HG03439 (cell line): ENCODE data around the gene SERTAD2.

Experiments used
- ATAC-seq: cut with Tn5 transposase; IDR thresholded peaks from one replicate; pipeline ENCODE4 v1.9.1; 2021; ENCODE audit warnings: mild to moderate bottlenecking, moderate library complexity; ENCODE audit not compliant: unreplicated experiment

Gene SERTAD2, protein sequence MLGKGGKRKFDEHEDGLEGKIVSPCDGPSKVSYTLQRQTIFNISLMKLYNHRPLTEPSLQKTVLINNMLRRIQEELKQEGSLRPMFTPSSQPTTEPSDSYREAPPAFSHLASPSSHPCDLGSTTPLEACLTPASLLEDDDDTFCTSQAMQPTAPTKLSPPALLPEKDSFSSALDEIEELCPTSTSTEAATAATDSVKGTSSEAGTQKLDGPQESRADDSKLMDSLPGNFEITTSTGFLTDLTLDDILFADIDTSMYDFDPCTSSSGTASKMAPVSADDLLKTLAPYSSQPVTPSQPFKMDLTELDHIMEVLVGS

DNA sequence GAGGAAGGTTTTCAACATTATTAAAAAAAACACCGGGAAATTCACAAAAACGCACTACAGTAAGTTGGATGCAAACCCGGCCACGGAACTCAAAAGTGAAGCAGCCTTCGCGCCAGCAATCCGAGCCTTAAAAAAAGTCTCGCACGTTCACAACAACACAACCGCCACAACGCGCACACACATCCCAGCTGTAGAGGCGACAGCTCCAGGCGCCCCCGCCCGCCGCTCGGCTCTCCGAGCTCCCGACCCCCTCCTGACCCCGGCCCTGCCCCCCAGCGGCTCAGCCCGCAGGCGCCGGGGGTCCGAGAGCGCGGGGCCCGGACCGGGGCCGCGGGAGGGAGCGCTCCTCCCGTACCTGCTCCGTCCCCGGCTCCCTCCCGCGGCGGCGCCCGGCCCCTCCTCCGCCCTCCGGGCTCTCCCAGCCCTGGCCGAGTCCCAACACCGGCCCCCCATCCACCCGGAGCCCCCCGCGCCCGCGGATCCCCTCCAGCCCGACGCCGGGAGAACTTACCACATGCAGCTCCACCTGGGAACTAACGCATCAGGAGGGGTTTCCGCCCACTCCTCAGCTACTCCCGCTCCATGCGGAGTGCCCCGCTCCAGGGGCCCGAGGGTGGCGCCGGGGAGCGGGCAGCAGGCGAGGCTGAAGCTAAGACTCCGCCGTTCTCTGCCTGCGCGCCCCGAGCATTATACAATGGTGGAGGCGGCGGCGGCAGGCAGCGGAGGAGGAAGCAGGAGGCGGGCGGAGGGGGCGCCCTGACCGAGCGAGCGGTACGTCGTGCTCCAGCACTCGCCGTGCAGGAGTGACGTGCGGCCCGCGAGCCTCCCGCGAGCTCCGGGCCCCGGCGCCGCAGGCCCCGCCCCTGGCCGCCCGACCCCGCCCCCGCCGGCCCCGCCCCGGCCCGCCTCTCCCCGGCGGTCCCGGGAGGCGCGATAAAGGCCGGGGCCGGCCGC lies at the start of gene SERTAD2:
Gene SERTAD2 (minus strand): TSS at position 805 of the 954 bp plus-strand sequence. CDS start 17,042 bp downstream, outside the sequence.
- peak; percentile 69 for ATAC-seq

DNA sequence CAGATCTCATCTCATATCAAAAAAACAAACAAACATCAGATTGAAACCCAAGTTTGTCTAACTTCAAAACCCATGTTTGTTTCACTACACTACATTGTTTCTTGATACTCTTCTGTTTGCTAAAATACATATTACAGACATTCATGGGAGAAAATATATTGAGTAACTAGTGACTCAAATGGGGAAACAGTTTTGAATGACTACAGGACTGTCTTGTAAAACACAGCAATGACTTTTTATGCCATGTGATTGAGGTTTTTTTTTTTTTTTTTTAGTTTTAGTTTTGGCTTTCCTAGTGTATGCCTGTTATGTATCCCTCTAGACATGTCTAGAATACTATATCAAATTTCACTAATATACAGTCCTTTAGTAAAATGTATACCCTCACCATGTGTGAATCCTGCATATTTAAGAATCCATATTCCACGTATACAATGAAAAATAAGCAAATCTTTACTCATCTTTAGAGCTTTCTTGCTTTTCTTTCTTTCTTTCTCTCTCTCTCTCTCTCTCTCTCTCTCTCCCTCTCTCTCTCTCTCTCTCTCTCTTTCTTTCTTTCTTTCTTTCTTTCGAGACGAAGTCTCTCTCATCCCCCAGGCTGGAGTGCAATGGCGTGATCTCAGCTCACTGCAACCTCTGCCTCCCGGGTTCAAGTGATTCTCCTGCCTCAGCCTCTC lies 46.6 kb upstream of the SERTAD2 start:
- ATAC-seq = peak; percentile 47

DNA sequence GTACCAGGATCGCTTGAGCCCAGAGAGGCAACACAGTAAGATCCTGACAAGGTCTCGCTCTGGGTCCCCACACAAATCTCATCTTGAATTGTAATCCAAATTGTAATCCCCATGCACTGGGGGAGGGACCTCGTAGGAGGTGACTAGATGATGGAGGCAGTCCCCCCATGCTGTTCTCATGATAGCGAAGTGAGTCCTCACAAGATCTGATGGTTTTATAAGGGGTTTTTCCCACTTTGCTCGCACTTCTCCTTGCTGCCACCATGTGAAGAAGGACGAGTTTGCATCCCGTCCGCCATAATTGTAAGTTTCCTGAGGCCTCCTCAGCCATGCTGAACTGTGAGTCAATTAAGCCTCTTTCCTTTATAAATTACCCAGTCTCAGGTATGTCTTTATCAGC lies 46.0 kb upstream of the SERTAD2 start:
- peak; percentile 38 for ATAC-seq

DNA sequence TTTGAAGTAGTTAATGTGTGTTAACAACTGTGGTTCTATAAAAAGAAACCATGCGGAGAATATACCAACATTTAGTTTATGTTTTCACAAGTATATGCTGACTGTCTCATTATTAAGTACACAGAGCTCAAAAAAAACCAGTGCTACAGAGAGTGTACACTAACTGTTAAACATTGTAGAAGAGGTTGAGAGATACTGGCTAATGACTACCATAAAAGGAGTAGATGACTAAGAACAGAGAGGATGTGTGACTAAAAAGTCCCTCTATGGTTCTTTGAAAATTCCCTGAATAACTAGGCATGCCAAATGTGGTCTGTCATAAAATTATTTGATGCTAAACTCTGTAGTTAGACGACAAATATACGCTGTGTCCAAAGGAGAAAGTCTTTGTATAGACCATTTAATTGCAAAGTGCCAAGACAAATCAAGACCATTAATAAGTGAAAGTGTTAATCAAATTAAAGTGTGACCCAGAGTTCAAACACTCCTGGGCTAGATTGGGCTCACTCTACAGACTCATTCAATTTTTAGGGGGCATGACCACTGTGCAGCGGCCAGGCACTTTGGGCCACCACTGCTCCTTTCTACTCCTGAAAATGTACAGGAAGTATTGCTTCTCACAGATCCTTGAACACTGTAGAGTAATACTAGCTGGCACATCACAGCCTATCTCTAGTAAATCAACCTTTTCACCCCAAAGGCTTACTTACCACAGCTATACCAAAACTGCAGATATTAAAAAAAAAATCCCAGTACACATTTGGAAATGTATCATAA lies 45.1 kb upstream of the SERTAD2 start:
- peak; percentile 80 for ATAC-seq

DNA sequence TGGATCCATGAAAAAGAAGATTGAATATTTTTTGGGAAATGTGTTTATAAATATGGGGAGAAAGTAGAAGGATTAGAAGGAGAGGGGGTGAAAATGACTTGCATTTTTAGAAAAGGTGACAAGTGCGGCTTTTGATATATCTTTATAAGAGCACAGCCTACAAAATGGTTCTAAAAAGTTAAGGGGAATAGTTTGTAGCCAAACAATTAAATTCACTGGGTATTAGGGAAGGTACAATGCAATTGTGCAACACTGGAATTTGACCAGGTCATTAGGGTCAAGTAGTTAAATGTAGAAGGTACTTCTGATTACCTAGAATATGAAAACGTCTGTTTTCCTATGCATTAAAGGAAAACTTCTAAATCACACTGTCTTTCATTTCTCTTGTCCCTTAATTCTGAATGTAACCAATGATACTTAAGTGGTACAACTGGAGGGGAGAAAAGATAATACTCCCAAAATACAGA lies 44.5 kb upstream of the SERTAD2 start:
- no peak for ATAC-seq

DNA sequence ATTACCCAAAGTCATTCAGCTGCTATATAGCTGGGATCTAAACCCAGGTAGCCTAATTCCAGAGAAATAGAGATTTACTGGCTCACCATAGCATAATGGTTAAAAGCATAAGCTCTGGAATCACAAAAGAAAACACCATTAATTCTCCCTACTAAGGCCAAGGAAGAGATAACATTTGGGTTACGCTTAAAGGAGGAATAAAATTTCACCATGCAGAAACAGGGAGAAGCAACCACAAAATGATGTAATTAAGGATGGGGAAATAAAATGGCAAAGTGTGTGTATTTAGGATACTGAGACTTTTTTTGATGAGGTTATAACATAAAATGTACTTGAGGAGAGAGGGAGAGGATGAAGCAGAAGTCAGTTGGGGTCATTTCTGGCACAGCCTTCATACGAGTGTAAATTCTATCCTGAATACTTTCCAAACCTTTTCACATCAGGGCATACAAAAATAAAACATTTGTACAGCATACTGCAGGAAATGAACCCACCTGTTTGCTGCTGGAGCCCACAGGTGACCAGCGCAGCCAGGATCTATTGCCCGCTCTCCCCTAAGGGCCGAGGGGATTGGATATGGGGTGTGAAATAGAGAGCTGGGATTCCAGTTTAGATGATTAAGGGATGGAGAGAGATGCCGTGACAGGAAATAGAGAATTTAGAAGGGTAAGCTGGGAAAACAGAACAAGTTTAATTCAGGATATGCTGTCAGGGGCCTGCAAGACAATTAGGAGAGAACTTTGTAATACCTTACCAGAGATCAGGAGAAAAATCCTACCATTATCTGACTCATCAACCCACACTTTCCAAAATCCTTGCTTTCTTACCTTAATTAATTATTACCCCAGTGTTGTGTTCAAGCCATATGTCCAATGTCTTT lies 43.8 kb upstream of the SERTAD2 start:
- no peak for ATAC-seq

DNA sequence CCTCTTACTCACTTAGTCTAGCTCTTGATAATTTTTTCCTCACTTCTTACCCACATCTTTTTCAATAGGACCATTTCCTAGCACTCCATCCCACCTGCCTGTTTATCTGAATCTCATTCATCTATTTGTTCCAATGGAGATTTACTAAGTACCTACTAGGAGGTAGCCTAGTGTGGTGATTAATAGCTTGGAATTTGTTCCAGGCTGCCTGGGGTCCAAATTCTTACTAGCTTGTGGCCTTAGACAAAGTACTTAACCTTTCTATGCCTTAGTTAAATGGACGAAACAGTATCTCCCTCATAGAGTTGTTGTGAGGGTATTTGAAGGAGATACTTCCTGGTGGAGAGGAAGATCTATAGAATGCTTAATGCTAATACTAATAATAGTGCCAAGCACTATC lies 42.9 kb upstream of the SERTAD2 start:
- ATAC-seq = no peak

DNA sequence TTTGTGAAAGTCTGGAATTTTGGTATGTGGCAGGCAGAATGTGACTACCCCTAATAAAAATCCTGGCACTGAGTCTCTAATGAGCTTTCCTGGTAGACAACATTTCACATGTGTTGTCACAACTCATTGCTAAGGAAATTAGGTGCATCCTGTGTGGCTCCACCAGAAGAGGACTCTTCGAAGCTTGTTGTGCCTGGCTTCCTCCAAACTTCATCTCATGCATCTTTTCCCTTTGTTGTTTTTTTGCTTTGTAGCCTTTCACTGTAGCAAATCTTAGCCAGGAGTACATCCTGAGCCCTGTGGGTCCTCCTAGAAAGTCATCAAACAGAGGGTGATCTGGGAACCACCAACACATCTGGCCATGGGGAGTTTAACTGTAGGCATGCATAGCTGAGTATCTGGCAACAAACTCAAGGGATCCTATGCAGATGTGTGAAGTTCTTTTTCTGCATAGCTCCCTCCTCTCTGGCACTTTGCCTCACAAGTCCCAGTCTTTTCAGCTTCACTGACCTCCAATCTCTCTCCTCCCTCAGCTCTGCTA lies 42.1 kb upstream of the SERTAD2 start:
- ATAC-seq = no peak

DNA sequence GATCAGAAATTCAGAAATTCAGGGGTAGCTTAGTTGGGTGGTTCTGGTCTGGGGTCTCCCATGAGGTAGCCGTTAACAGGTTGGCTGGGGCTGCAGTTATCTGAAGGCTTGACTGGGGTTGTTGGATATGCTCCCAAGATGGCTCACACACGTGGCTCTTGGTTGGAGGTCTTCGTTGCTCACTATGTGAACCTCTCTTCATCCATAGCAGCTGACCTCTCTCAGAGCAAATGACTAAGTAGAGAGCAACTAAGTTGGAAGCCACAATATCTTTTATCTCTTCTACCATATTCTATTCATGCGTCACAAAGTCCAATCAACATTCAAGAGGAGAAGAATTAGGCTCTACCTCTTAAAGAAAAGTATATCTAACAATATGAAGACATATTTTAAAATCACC lies 38.7 kb upstream of the SERTAD2 start:
- ATAC-seq = no peak

DNA sequence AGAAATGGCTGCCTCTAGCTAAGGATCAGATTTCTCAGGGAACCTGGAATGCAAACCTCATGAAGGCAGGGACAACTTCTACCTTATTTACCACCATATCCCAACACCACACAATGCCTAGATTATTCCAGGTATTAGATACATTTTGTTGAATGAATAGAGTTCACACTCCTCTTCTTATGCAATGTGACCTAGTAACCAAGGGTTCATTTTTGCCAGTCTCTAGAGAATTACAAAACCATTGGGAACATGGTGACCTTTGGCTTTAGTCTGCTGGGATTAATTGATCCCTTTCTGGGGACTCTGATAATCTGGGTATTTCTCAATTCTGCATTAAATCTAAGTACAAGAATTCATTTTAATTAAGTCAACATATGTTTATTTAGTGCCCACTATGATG lies 35.2 kb upstream of the SERTAD2 start:
- no peak for ATAC-seq

DNA sequence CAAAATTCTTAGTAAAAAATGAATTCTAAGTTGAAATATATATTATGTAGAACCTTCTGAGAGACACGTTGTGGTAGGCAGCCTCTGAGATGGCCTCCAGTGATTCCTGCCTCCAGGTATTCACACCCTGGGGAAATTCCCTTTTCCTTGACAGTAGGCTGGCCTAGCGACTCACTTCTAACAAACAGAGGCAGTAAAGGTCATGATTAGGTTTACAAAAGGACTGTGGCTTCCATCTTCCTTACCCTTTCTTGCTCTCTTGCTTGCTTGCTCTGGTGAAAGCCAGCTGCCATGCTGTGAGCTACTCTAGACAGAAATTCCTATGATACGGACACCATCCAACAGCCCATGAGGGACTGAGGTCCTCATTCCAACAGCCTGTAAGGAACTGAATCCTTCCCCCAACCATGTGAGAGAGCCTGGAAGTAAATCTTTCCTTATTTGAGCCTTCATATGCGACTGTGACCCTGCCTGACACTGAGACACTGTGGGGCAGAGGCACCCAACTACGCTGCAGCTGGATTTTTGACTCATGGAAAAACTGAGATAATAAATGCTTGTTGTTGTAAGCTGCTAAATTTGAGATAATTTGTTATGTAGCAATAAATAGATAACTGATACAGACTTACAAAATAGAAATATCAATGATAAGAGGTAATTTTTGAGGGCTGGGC lies 32.7 kb upstream of the SERTAD2 start:
- no peak for ATAC-seq

DNA sequence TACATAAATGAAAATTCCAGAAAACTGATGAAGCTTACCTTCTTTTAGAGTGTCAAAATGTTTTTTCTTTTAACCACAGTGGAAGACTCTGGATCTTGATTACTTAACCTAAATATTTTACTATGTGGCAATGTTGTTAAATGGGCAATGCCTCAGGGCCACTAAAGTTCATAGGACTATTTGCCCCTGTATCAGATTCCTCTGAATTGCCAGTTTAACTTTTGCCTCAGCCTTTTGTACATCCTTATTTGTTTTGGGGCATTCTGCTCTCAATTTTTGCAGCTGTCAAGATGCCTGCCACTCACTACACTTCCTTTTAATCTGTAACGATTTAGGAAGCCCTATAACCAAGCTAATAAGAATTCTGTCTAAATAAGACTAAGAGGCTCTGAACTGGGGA lies 31.7 kb upstream of the SERTAD2 start:
- no peak for ATAC-seq

DNA sequence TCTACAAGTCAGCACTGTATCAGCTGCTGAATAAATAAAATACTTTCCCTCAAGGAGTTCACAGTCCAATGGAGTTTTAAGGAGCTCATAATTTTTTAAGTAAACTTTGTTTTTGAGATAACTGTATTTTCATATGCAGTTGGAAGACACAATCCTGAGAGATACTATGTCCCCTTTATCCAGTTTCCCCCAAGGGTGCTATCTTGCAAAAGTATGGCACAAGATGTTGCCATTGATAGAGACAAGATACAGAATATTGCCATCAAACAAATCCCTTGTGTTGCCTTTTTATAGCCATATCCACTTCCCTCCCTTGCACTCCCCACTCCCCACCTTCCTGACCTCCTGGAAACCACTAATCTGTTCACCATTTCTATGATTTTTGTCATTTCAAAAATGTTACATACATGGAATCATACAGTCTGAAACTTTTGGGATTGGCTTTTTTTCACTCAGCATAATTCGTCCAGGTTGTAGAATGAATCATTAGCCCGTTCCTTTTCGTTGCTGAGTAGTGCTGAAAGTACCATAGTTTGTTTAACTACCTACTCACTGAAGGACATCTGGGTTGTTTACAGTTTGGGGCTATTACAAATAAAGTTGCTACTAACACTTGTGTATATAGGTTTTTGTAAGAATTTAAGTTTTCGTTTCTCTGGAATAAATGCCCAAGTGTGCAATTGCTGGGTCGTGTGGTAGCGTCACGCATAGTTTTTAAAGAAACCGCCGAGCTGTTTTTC lies 30.2 kb upstream of the SERTAD2 start:
- no peak for ATAC-seq

DNA sequence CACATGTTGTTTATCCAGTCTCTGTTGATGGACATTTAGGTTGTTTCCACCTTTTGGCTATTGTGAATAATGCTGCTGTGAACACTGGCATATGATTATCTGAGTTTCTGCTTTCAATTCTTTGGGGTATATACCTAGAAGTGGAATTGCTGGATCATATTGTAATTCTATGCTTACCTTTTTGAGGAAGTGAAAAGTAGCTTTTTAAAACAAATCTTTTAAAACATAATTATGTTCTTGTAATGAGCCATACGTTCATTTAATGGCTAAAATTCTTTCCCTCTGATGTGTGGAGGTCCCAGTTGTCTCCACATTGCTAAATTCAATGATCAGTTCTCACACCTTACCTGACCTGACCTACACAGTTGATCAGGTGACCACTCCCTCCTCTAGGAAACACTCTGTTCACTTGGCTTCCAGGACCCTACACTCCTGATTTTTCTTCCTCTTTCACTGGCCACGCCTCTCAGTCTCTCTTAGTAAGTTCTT lies 27.8 kb upstream of the SERTAD2 start:
- no peak for ATAC-seq

DNA sequence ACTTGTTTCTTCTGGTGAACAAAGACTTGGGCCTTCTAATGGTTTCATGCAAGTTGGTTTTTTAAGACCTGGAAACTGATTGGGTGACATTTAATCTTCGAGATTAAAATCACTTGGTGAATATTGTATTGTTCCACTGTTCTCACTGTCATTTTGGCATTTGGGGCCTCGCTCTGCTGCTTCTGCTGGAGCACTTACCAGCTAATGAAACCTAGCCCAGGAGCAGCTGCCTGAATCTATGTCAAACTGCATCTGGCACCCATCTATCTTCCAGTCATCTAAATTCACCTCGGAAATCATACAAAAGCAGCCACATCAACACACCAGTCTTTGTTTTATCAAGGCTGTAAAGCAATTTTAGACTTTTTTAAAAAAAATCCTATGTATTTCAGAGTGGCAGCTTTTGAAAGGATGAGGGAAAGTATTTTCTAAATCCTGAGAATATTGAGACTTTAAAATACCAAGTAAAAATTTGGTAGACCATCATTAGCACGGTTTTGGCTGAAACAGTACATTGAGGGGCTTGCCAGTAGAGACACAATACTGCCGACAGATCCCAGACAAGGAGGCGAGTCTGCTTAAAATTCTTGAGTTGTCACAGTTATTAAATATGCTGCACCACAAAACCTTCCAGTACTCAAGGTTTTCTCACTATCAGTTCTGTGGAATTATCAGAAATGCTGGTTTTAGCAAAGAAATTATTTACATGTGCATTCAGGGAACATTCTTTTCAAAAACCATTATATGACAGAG lies 26.1 kb upstream of the SERTAD2 start:
- no peak for ATAC-seq

DNA sequence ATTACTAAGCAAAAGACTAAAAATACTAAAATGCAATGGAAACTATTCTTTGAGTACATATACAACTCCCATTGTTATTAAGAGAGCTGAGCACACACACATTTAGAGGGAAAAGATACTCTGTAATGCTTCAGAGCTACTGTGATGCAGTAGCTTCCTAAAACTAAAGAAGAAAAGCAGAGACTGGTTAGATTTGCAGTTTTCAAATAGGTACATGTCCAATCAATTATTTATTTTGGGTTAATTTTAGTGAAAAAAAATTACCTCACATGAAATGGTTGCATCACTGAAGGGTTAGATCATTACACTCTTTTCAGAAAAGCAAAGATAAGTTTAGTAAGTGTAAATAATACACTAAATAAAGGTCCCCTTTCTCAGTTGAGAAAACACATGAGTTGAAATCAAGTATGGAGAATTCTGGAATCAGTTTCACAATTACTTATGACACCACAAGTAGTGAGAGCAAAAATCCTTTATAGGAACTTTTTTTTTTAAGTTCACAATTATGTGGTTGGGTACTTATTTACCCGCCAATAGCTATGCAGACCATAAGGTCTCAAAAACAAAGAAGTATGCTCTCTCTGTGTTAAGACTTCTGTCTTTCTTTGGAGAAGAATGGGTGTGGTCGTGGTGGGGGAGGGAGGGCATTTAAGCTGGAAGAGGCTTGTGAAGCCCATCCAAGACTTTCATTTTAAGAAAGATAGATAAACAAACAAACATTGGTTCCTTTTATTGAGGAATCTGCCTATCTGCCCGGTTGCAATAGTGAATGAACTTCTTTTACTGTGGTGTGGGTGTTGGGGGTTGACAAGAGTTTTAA lies 25.3 kb upstream of the SERTAD2 start:
- no peak for ATAC-seq
